Suprapubic skin (tissue), 4 donors: ENCODE measurements around the gene NR4A1. TPM values are rescaled to one million over a fixed set of nuclear protein-coding genes. Genes with fewer than 3 reads are reported as not detected.
"Not testable (repeated sequence)": the region's sequence is repeated elsewhere in the genome, so short reads cannot be mapped to it uniquely, and the experiment has no call there.

ENCODE experiments used
- DNase-seq, 2 donors: peaks; one replicate each; pipeline ENCODE4 v3.0.0-alpha.2; 2019; ENCODE audit warnings: low spot score in 2 of 2
- H3K27ac ChIP-seq: fragments of 200-600 bp; sonication (generic); one replicate; pipeline ENCODE4 v1.5.1; 2019
- H3K27me3 ChIP-seq: fragments of 200-600 bp; sonication (generic); one replicate; pipeline ENCODE4 v1.5.1; 2019
- H3K36me3 ChIP-seq: fragments of 200-600 bp; sonication (generic); one replicate; pipeline ENCODE4 v1.5.1; 2019
- H3K4me1 ChIP-seq: fragments of 200-600 bp; sonication (generic); one replicate; pipeline ENCODE4 v1.5.1; 2019
- H3K4me3 ChIP-seq: fragments of 200-600 bp; sonication (generic); one replicate; pipeline ENCODE4 v1.5.1; 2019; ENCODE audit warnings: mild to moderate bottlenecking
- H3K9me3 ChIP-seq: fragments of 200-600 bp; sonication (generic); one replicate; pipeline ENCODE4 v1.5.1; 2019
- CTCF ChIP-seq, 2 donors: fragments of 200-600 bp in 1 of 2; fragments of 450-650 bp in 1 of 2; sonication (generic) in 1 of 2; IDR thresholded peaks; one replicate each; pipeline ENCODE4 v1.5.1; 2016 to 2019; ENCODE audit warnings: antibody characterized with exemption in 2 of 2, mild to moderate bottlenecking in 1 of 2, moderate library complexity in 1 of 2
- EP300 ChIP-seq: sonication (generic); formaldehyde crosslinking; IDR thresholded peaks from one replicate; pipeline ENCODE4 v1.6.1; 2017; ENCODE audit warnings: antibody characterized with exemption
- POLR2A ChIP-seq, 2 donors: fragments of 450-650 bp; IDR thresholded peaks; one replicate each; pipeline ENCODE4 v1.6.1; 2017; ENCODE audit warnings: antibody characterized with exemption in 2 of 2, mild to moderate bottlenecking in 2 of 2, moderate library complexity in 2 of 2
- POLR2AphosphoS5 ChIP-seq, 3 donors: sonication (generic); formaldehyde crosslinking; IDR thresholded peaks; one replicate each; pipeline ENCODE4 v1.6.1; 2017; ENCODE audit warnings: antibody characterized with exemption in 3 of 3
- WGBS: methylation state at CpG from one replicate; pipeline ENCODE4 v1.1.5; 2018; 5-methylcytosine and 5-hydroxymethylcytosine counted together
- total RNA-seq, 4 donors: library from RNA; depleted of rRNA; stranded (reverse); fragments of >200 nt; gene quantifications; one replicate each; pipeline ENCODE4 v1.1.0, GENCODE V29; 2016

Gene NR4A1
- total RNA-seq, 4 donors from 2014 or later, result 141 to 775 (median 422) TPM

- Histone ChIP-seq H3K9me3 (no peaks in the 10 kb centered on the region), H3K4me1 (no peaks in the 10 kb centered on the region), H3K4me3 (no peak overlapping the region), H3K27me3 (peaks cover 43% of the 10 kb centered on the region), H3K36me3 (no peaks in the 10 kb centered on the region), H3K27ac (no peak overlapping the region)
- 42% methylated on average over 3 of the region's 3 CpGs for WGBS
- DNase-seq, result no peak
- TF ChIP-seq CTCF (IDR thresholded peaks at IDR 0.05) (no peak), POLR2A (IDR thresholded peaks at IDR 0.05) (no peak), EP300 (no peak), POLR2AphosphoS5 (IDR thresholded peaks at IDR 0.05) (no peak)
These were observed 39.8 kb downstream of the NR4A1 start for GRCh38 chr12:52091061-52091460.

DNA sequence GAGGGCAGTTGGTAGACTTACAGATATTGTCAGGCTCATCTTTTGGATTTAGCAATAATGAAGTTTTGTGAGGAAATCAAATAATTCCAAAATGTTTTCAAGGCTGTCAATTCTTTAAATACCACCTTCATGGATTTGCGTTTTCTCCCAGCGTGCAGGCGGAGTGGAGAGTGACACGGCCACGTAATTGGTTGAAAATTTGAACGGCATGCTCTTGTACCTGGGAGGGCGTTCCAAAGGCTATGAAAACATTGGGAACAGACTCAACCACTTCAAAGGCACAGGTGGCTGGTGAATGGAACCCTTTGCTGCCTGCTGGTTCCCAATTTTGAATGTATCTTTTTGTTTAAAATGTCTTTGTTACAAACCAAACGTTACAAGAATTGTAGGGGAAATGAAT, 40.6 kb downstream of the NR4A1 start:
- H3K27me3 ChIP-seq, result peaks cover 40% of the 10 kb centered on the region
- H3K9me3 ChIP-seq, result no peaks in the 10 kb centered on the region
- WGBS, result 64% methylated on average over 8 of the region's 8 CpGs
- DNase-seq, result no peak
- no peaks in the 10 kb centered on the region for H3K4me1 ChIP-seq
- no peak for TF ChIP-seq CTCF (IDR thresholded peaks at IDR 0.05)
- TF ChIP-seq POLR2AphosphoS5 (IDR thresholded peaks at IDR 0.05), result no peak
- no peak for TF ChIP-seq POLR2A (IDR thresholded peaks at IDR 0.05)
- no peak for TF ChIP-seq EP300
- no peak overlapping the region for H3K27ac ChIP-seq
- H3K4me3 ChIP-seq, result no peak overlapping the region
- no peaks in the 10 kb centered on the region for H3K36me3 ChIP-seq

DNA sequence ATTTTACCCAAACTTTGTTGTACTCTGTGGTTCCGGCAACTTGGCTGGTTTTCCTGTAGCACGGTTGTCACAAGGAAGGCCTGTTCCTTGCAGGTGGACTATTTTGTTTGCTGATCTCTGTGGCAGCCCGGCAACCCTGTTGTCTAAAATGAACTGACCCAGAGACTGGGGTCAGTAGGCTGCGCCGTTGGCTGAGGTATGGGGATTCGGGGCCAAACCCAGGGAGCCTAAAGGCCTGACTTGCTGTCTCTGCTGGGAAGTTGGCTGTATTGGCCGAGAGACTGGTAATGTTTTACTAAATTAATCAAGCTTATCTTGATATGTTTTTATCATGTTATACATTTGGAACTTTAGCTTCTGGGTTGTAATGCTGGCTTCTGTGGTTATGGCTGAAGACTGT, 42.1 kb downstream of the NR4A1 start:
- DNase-seq, result no peak
- H3K27me3 ChIP-seq, result peaks cover 38% of the 10 kb centered on the region
- no peaks in the 10 kb centered on the region for H3K36me3 ChIP-seq
- WGBS, result 80% methylated on average over 7 of the region's 7 CpGs
- H3K4me3 ChIP-seq, result no peak overlapping the region
- H3K9me3 ChIP-seq, result no peaks in the 10 kb centered on the region
- no peak overlapping the region for H3K27ac ChIP-seq
- TF ChIP-seq POLR2A (IDR thresholded peaks at IDR 0.05), result no peak
- TF ChIP-seq POLR2AphosphoS5 (IDR thresholded peaks at IDR 0.05), result no peak
- no peak for TF ChIP-seq CTCF (IDR thresholded peaks at IDR 0.05)
- no peak for TF ChIP-seq EP300
- no peaks in the 10 kb centered on the region for H3K4me1 ChIP-seq

DNA sequence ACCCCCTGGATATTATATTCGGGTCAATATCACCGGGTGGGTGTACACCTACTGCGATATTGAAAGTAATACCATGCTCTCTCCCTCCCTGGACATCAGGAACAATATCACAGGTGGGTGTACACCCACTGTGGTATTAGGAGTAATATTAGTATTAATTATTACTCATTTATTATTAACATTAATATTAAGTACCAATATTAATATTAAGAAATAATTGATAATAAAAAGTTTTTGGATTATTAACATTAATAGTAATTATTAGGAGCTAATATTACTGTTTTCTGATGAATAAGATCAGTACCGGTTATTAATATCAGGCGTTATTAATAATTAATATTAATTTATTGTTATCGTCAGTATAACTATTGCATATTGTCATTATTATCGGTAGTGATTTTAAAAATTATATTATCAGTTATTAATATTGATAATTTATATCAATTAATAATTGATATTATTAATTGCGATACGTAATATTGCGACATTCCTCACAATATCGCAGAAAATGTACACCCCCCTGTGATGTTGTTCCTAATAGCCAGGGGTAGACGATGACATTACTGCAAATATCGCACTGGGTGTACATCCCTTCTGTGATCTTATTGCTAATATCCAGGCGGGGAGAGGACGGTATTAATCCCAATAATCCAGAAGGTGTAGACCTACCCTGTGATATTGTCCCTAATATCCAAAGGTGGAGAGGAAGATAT, 45.2 kb downstream of the NR4A1 start:
- no peaks in the 10 kb centered on the region for H3K36me3 ChIP-seq
- DNase-seq, result no peak
- peaks cover 32% of the 10 kb centered on the region for H3K27me3 ChIP-seq
- no peaks in the 10 kb centered on the region for H3K4me1 ChIP-seq
- TF ChIP-seq EP300 (no peak), POLR2AphosphoS5 (IDR thresholded peaks at IDR 0.05) (no peak), CTCF (IDR thresholded peaks at IDR 0.05) (no peak), POLR2A (IDR thresholded peaks at IDR 0.05) (no peak)
- 94% methylated on average over 15 of the region's 15 CpGs for WGBS
- no peaks in the 10 kb centered on the region for H3K9me3 ChIP-seq
- no peak overlapping the region for H3K27ac ChIP-seq
- no peak overlapping the region for H3K4me3 ChIP-seq

GRCh38 chr12:52097045-52097666, 45.9 kb downstream of the NR4A1 start:
- Histone ChIP-seq H3K9me3 (no peaks in the 10 kb centered on the region), H3K4me3 (no peak overlapping the region), H3K4me1 (no peaks in the 10 kb centered on the region), H3K36me3 (no peaks in the 10 kb centered on the region), H3K27ac (no peak overlapping the region), H3K27me3 (peaks cover 35% of the 10 kb centered on the region)
- DNase-seq, result no peak
- 81% methylated on average over 21 of the region's 21 CpGs for WGBS
- TF ChIP-seq POLR2A (IDR thresholded peaks at IDR 0.05) (no peak), POLR2AphosphoS5 (IDR thresholded peaks at IDR 0.05) (no peak), EP300 (no peak), CTCF (IDR thresholded peaks at IDR 0.05) (no peak)

DNA sequence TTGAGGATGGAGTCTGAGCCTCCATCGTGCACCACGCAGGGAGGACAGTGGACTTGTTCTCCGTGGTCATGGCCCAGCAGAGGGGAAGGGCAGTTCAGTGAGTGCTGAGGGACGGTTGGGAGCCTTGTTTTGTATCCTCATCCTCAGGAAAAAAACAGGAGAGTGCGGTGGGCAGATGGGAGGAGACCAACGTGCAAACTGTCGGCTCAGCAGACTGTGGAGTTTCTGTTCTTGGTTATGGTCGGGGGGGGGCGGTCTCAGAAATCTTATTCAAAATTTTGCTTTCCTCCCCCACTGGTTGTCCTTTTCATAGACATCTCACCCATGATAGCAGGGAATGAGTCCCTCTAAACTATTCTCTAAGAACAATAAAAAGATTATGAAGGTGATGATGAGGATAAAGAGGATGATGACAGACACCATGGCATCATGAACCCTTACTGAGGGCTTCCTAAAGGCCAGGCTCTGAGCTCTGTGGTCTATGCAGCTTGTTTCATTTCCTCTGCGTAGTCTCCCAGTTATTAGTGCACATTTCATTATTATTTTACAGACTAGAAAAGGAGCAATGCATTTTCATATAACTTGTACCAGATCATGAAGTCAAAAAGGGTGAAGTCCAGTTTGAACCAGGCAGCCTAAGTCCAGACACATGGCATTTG, 53.3 kb downstream of the NR4A1 start:
- WGBS, result 73% methylated on average over 10 of the region's 10 CpGs
- not testable (repeated sequence) for DNase-seq, H3K9me3 ChIP-seq, H3K36me3 ChIP-seq, H3K27ac ChIP-seq, H3K4me3 ChIP-seq, H3K4me1 ChIP-seq
- peaks cover 19% of the 10 kb centered on the region for H3K27me3 ChIP-seq
